GM12878 (cell line): ENCODE measurements around the gene ATP6V1F. TPM values are rescaled to one million over a fixed set of nuclear protein-coding genes. Genes with fewer than 3 reads are reported as not detected.

Experiments
- ATAC-seq: fragments of 200-7000 bp; cut with Tn5 transposase; 3 replicates; pipeline ENCODE4 v1.9.1; 2020; ENCODE audit warnings: mild to moderate bottlenecking, moderate library complexity
- BruUV-seq: library from RNA; stranded (reverse); fragments of 400-500 nt; replicated peaks from 2 replicates; lab custom pipeline; 2021; lab: Mats Ljungman, UMichigan
- CTCF ChIA-PET: fragments of 300-600 bp; sonication (Branson Sonifier 250); formaldehyde crosslinking; extraction: SDS; loops from one replicate; lab custom pipeline; 2021; ENCODE audit warnings: inconsistent platforms; lab: Yijun Ruan, JAX
- POLR2A ChIA-PET: fragments of 350-600 bp; formaldehyde crosslinking; extraction: SDS; loops from one replicate; lab custom pipeline; 2021; ENCODE audit warnings: inconsistent platforms; lab: Charles Lee
- RAD21 ChIA-PET: fragments of 300-600 bp; sonication (Branson Sonifier 250); formaldehyde crosslinking; loops from one replicate; lab custom pipeline; 2023; ENCODE audit warnings: antibody characterized with exemption; ENCODE audit not compliant: unreplicated experiment; lab: Charles Lee
- SMC1A ChIA-PET: fragments of 300-600 bp; sonication (Branson Sonifier 250); formaldehyde crosslinking; loops from one replicate; lab custom pipeline; 2023; ENCODE audit not compliant: unreplicated experiment, uncharacterized antibody; lab: Charles Lee
- DNase-seq: peaks from one replicate; pipeline ENCODE4 v3.0.0-alpha.2; 2011; ENCODE audit warnings: low read depth, low spot score
- FAIRE-seq: peaks from 3 replicates; lab custom pipeline; 2011; peaks lifted over from hg19 to GRCh38; lab: Jason Lieb, UNC
- H2AFZ ChIP-seq: 2 replicates; pipeline ENCODE4 v1.6.0; 2011; ENCODE audit warnings: low read depth, low read length, control low read depth; ENCODE audit not compliant: control insufficient read depth
- H3K27ac ChIP-seq: 2 replicates; pipeline ENCODE4 v1.5.1; 2011; ENCODE audit warnings: control low read depth; ENCODE audit not compliant: control insufficient read depth, insufficient read depth
- H3K27me3 ChIP-seq, 2 experiments: replicated peaks in 1 of 2; 2 replicates each; pipeline versions ENCODE4 v1.6.0 to v1.6.1; 2011; ENCODE audit warnings: low read length in 1 of 2; ENCODE audit not compliant: control insufficient read depth in 2 of 2, insufficient read depth in 2 of 2
- H3K36me3 ChIP-seq, 2 experiments: 2 replicates each; pipeline ENCODE4 v1.5.1; 2011; ENCODE audit warnings: low read length in 1 of 2; ENCODE audit not compliant: control insufficient read depth in 2 of 2, insufficient read depth in 2 of 2
- H3K4me1 ChIP-seq: 2 replicates; pipeline ENCODE4 v1.6.1; 2011; ENCODE audit warnings: mild to moderate bottlenecking, low read length, moderate library complexity, mixed read lengths; ENCODE audit not compliant: control insufficient read depth, insufficient read depth
- H3K4me2 ChIP-seq: 2 replicates; pipeline ENCODE4 v1.6.0; 2011; ENCODE audit warnings: control low read depth; ENCODE audit not compliant: control insufficient read depth, insufficient read depth
- H3K4me3 ChIP-seq: fragments of 200-600 bp; sonication (generic); 2 replicates; pipeline ENCODE4 v1.5.1; 2016
- H3K79me2 ChIP-seq: 2 replicates; pipeline ENCODE4 v1.6.0; 2011; ENCODE audit warnings: low read length; ENCODE audit not compliant: control insufficient read depth, insufficient read depth
- H3K9ac ChIP-seq: 2 replicates; pipeline ENCODE4 v1.8.0; 2011; ENCODE audit warnings: low read length, control low read depth, mixed read lengths; ENCODE audit not compliant: control insufficient read depth, insufficient read depth
- H3K9me3 ChIP-seq: replicated peaks from 3 replicates; pipeline ENCODE4 v1.5.1; 2011; ENCODE audit warnings: mild to moderate bottlenecking, low read length; ENCODE audit not compliant: control insufficient read depth, insufficient read depth
- H4K20me1 ChIP-seq: 2 replicates; pipeline ENCODE4 v1.6.0; 2011; ENCODE audit not compliant: control insufficient read depth, insufficient read depth
- ASH2L ChIP-seq: fragments of 300-600, 200-600 bp; sonication (generic); IDR thresholded peaks from 2 replicates; pipeline ENCODE4 v1.6.1; 2017; ENCODE audit warnings: low read depth, mild to moderate bottlenecking, borderline replicate concordance
- RAD21 ChIP-seq: IDR thresholded peaks from 2 replicates; pipeline ENCODE4 v1.6.1; 2011; ENCODE audit warnings: mild to moderate bottlenecking, low read depth, low read length, moderate library complexity; ENCODE audit not compliant: insufficient read depth
- STAT3 ChIP-seq: IDR thresholded peaks from 2 replicates; pipeline ENCODE4 v1.6.1; 2011; ENCODE audit warnings: low read depth, low read length, improper control_type of control experiment
- ZNF622 ChIP-seq: fragments of 450-650 bp; IDR thresholded peaks from 2 replicates; pipeline ENCODE4 v1.6.1; 2017; ENCODE audit warnings: mild to moderate bottlenecking, inconsistent platforms
- WGBS: methylation state at CpG from one replicate; pipeline ENCODE4 v1.1.6; 2016; ENCODE audit warnings: low lambda C conversion rate; ENCODE audit not compliant: insufficient replicate concordance, insufficient coverage; ENCODE audit errors: missing lambda C conversion rate; 5-methylcytosine and 5-hydroxymethylcytosine counted together
- in situ Hi-C: fragments of 300-500 bp; cut with MboI; formaldehyde crosslinking; loops from 9 replicates; pipeline ENCODE4 v1.14.3; 2018; ENCODE audit warnings: mixed read lengths
- intact Hi-C: fragments of 100-400 bp; cut with micrococcal nuclease; formaldehyde crosslinking; loops from one replicate; pipeline ENCODE4 v1.14.2; 2022; ENCODE audit not compliant: unreplicated experiment
- polyA plus RNA-seq, 11 experiments: library from polyadenylated mRNA; depleted of rRNA in 4 of 11; unstranded in 6 of 11; stranded (reverse) in 5 of 11; fragments of >200 nt; fragmentation: Nextera tagmentation in 4 of 11; fragmentation: Illumina TruSeq in 1 of 11; extraction: Ambion mirVana in 4 of 11; extraction: Trizol in 1 of 11; gene quantifications; 1 replicate in 1 of 11; 2 replicates in 10 of 11; pipeline versions ENCODE4 v1.2.1 to v1.2.3, GENCODE V29; 2011 to 2016; ENCODE audit warnings: inconsistent platforms in 2 of 11, missing spikeins in 2 of 11, low read depth in 1 of 11
- total RNA-seq, 4 experiments: library from RNA; depleted of rRNA in 3 of 4; stranded (reverse); fragments of >200 nt in 3 of 4; fragmentation: Illumina TruSeq in 1 of 4; extraction: Trizol in 1 of 4; gene quantifications; 2 replicates each; pipeline versions ENCODE4 v1.2.1 to v1.2.3, GENCODE V29; 2013 to 2021
- TF ChIP-seq, protein P1 (sequence below): fragments of 450-650 bp; formaldehyde crosslinking; IDR thresholded peaks from 2 replicates; pipeline ENCODE4 v1.5.0; 2022; ENCODE audit warnings: mild to moderate bottlenecking, missing genetic modification characterization
- TF ChIP-seq, protein P2 (sequence below): fragments of 450-650 bp; IDR thresholded peaks from 2 replicates; pipeline ENCODE4 v1.6.1; 2016; ENCODE audit warnings: mild to moderate bottlenecking, moderate library complexity, borderline replicate concordance
- TF ChIP-seq, protein P3 (sequence below): fragments of 450-650 bp; IDR thresholded peaks from 2 replicates; pipeline ENCODE4 v1.6.1; 2016; ENCODE audit warnings: mild to moderate bottlenecking

The ATP6V1F gene
- total and polyA plus RNA-seq, 10 of the 15 experiments (the other 5 are each of a cell fraction or from before 2014, with no cell fraction given), result 111 to 343 (median 203) TPM

DNA sequence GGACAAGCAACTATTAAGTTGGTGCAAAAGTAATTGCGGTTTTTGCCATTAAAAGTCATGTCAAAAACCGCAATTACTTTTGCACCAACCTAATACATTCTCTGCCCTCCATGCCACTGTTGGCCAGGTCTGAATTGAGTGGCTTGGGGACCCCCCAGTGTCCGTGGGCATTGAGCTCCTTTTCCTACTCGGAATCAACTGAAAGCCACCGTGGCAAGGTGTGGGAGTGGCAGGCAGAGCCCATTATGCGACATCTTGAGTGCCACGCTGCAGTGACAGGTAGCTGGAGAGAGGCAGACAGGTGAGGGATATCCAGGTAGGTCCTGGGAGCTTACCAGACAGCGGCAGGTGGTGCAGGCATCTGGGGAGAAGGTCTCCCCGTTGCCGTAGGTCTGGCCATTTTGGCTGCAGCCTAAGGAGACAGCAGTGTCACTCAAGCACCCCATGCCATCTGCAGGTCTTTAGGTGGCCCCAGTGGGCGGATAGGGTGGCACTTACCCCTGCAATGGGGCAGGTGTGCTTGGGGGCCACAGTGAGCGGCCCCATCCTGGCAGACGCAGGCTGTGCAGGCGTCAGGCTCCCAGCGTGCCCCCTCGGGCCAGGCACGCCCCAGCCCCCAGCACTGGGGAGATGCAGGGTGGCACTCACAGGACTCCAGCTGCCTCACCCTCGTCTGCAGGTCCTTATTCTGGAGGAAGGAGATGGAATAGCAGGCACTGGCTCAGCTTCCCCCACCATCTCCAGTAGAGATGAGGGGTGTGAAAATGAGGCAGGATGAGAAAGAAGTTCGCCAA lies 44.3 kb downstream of the ATP6V1F start:
- intact Hi-C loops, result no loop called here

More for the DNA sequence above, 44.3 kb downstream of the ATP6V1F start:
- ChIA-PET POLR2A (no interaction called here), RAD21 (interaction anchor here (1.1 kb wide), 1 partner anchor 183 kb away, joined by 5 read pairs; no protein-coding TSS in a partner anchor), SMC1A (interaction anchor here (0.7 kb wide), 1 partner anchor 52 kb away, joined by 3 read pairs; no protein-coding TSS in a partner anchor), CTCF (interaction anchor here (0.9 to 5.3 kb wide), 3 partner anchors 33 to 183 kb away, joined by 3 to 41 read pairs (median 4); no protein-coding TSS in a partner anchor)
- H3K4me1 ChIP-seq, result peaks cover 13% of the 10 kb centered on the region
- no peak overlapping the region for H3K9ac ChIP-seq
- no peak for FAIRE-seq
- BruUV-seq, result no TSS peak
- H4K20me1 ChIP-seq, result no peaks in the 10 kb centered on the region
- no peaks in the 10 kb centered on the region for H3K79me2 ChIP-seq
- H3K27ac ChIP-seq, result no peak overlapping the region
- H3K9me3 ChIP-seq, result no peaks in the 10 kb centered on the region
- no peaks in the 10 kb centered on the region for H3K36me3 ChIP-seq
- 61% methylated on average over 19 of the region's 19 CpGs for WGBS
- no peak overlapping the region for H3K4me2 ChIP-seq
- no peak overlapping the region for H2AFZ ChIP-seq
- no peak for DNase-seq
- no peaks in the 10 kb centered on the region for H3K27me3 ChIP-seq
- in situ Hi-C loops, result loop anchor here (5.0 kb wide), 2 partner anchors 185 to 305 kb away; no protein-coding TSS in a partner anchor
- no peak for ATAC-seq
- H3K4me3 ChIP-seq, result no peak overlapping the region
- TF ChIP-seq, protein P1, sequence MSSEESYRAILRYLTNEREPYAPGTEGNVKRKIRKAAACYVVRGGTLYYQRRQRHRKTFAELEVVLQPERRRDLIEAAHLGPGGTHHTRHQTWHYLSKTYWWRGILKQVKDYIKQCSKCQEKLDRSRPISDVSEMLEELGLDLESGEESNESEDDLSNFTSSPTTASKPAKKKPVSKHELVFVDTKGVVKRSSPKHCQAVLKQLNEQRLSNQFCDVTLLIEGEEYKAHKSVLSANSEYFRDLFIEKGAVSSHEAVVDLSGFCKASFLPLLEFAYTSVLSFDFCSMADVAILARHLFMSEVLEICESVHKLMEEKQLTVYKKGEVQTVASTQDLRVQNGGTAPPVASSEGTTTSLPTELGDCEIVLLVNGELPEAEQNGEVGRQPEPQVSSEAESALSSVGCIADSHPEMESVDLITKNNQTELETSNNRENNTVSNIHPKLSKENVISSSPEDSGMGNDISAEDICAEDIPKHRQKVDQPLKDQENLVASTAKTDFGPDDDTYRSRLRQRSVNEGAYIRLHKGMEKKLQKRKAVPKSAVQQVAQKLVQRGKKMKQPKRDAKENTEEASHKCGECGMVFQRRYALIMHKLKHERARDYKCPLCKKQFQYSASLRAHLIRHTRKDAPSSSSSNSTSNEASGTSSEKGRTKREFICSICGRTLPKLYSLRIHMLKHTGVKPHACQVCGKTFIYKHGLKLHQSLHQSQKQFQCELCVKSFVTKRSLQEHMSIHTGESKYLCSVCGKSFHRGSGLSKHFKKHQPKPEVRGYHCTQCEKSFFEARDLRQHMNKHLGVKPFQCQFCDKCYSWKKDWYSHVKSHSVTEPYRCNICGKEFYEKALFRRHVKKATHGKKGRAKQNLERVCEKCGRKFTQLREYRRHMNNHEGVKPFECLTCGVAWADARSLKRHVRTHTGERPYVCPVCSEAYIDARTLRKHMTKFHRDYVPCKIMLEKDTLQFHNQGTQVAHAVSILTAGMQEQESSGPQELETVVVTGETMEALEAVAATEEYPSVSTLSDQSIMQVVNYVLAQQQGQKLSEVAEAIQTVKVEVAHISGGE, result no peak
- TF ChIP-seq RAD21 (no peak), STAT3 (no peak), ZNF622 (no peak), ASH2L (no peak)
- TF ChIP-seq, protein P2, sequence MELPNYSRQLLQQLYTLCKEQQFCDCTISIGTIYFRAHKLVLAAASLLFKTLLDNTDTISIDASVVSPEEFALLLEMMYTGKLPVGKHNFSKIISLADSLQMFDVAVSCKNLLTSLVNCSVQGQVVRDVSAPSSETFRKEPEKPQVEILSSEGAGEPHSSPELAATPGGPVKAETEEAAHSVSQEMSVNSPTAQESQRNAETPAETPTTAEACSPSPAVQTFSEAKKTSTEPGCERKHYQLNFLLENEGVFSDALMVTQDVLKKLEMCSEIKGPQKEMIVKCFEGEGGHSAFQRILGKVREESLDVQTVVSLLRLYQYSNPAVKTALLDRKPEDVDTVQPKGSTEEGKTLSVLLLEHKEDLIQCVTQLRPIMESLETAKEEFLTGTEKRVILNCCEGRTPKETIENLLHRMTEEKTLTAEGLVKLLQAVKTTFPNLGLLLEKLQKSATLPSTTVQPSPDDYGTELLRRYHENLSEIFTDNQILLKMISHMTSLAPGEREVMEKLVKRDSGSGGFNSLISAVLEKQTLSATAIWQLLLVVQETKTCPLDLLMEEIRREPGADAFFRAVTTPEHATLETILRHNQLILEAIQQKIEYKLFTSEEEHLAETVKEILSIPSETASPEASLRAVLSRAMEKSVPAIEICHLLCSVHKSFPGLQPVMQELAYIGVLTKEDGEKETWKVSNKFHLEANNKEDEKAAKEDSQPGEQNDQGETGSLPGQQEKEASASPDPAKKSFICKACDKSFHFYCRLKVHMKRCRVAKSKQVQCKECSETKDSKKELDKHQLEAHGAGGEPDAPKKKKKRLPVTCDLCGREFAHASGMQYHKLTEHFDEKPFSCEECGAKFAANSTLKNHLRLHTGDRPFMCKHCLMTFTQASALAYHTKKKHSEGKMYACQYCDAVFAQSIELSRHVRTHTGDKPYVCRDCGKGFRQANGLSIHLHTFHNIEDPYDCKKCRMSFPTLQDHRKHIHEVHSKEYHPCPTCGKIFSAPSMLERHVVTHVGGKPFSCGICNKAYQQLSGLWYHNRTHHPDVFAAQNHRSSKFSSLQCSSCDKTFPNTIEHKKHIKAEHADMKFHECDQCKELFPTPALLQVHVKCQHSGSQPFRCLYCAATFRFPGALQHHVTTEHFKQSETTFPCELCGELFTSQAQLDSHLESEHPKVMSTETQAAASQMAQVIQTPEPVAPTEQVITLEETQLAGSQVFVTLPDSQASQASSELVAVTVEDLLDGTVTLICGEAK, result peak; percentile 69
- TF ChIP-seq, protein P3, sequence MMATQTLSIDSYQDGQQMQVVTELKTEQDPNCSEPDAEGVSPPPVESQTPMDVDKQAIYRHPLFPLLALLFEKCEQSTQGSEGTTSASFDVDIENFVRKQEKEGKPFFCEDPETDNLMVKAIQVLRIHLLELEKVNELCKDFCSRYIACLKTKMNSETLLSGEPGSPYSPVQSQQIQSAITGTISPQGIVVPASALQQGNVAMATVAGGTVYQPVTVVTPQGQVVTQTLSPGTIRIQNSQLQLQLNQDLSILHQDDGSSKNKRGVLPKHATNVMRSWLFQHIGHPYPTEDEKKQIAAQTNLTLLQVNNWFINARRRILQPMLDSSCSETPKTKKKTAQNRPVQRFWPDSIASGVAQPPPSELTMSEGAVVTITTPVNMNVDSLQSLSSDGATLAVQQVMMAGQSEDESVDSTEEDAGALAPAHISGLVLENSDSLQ, result no peak
- TF ChIP-seq, all 136 proteins: peak for 1
